ENCODE results near the gene RNPEP.
A peak's percentile ranks its signal among the peaks of the same experiment; 100 is the strongest.

The RNPEP gene

DNA sequence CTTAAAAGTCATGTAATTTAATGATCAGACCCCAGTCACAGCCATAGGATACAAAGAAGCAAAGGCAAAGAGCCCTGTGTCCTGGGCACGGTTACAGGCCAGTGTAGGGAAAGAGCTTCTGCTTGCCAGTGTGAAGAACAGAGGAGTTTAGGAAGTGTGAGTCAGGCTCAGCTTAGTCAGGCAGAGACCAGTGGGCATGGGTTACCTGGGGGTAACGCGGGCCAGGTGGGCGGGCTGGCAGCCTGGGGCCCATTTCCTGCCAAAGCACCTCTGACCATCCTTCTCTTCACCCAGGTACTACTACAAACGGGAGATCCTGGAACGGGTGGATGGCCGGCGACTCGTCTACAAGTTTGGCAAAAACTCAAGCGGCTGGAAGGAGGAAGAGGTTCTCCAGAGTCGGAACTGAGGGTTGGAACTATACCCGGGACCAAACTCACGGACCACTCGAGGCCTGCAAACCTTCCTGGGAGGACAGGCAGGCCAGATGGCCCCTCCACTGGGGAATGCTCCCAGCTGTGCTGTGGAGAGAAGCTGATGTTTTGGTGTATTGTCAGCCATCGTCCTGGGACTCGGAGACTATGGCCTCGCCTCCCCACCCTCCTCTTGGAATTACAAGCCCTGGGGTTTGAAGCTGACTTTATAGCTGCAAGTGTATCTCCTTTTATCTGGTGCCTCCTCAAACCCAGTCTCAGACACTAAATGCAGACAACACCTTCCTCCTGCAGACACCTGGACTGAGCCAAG, 32.6 kb downstream of the RNPEP start:
- no peak for DNase-seq (ENCODE audit: low read depth)
- H3K4me3 ChIP-seq (ENCODE audit: low read depth, low read length), result no peak overlapping the region
- TF ChIP-seq, protein P1, sequence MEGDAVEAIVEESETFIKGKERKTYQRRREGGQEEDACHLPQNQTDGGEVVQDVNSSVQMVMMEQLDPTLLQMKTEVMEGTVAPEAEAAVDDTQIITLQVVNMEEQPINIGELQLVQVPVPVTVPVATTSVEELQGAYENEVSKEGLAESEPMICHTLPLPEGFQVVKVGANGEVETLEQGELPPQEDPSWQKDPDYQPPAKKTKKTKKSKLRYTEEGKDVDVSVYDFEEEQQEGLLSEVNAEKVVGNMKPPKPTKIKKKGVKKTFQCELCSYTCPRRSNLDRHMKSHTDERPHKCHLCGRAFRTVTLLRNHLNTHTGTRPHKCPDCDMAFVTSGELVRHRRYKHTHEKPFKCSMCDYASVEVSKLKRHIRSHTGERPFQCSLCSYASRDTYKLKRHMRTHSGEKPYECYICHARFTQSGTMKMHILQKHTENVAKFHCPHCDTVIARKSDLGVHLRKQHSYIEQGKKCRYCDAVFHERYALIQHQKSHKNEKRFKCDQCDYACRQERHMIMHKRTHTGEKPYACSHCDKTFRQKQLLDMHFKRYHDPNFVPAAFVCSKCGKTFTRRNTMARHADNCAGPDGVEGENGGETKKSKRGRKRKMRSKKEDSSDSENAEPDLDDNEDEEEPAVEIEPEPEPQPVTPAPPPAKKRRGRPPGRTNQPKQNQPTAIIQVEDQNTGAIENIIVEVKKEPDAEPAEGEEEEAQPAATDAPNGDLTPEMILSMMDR (IDR thresholded peaks at IDR 0.05; ENCODE audit: control insufficient read depth, extremely low read depth, insufficient read depth), result no peak

DNA sequence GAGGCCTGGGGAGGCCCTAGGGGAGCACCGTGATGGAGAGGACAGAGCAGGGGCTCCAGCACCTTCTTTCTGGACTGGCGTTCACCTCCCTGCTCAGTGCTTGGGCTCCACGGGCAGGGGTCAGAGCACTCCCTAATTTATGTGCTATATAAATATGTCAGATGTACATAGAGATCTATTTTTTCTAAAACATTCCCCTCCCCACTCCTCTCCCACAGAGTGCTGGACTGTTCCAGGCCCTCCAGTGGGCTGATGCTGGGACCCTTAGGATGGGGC, 33.2 kb downstream of the RNPEP start:
- TF ChIP-seq, protein P1 (IDR thresholded peaks at IDR 0.05; ENCODE audit: control insufficient read depth, extremely low read depth, insufficient read depth), result no peak
- DNase-seq (ENCODE audit: low read depth), result no peak

DNA sequence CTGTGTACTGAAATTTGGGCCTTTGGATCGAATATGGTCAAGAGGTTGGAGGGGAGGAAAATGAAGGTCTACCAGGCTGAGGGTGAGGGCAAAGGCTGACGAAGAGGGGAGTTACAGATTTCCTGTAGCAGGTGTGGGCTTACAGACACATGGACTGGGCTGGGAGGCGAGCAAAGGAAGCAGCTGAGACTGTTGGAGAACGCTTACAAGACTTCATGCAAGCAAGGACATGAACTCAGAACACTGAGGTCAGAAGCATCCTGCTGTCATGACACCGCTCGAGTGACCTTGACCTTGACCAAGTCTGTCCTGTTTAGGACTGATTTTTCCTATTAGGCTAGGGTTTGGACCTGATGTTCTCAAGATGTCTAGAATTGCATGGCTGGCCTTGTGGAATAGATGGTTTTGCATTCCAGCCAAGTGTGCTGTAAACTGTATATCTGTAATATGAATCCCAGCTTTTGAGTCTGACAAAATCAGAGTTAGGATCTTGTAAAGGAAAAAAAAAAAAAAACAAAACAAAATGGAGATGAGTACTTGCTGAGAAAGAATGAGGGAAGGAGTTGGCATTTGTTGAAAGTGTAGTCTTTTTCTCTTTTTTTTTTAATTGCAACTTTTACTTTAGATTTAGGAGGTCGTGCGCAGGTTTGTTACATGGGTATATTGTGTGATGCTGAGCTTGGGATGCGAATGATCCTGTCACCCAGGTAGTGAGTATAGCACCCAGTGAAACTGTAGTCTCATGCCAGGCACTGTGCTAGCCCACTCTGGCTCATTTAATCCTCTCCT, 33.8 kb downstream of the RNPEP start:
- no peak overlapping the region for H3K4me3 ChIP-seq (ENCODE audit: low read depth, low read length)
- TF ChIP-seq, protein P1 (IDR thresholded peaks at IDR 0.05; ENCODE audit: control insufficient read depth, extremely low read depth, insufficient read depth), result no peak
- DNase-seq (ENCODE audit: low read depth), result no peak

More for the DNA sequence above, 33.2 kb downstream of the RNPEP start:
- H3K4me3 ChIP-seq (ENCODE audit: low read depth, low read length), result no peak overlapping the region

DNA sequence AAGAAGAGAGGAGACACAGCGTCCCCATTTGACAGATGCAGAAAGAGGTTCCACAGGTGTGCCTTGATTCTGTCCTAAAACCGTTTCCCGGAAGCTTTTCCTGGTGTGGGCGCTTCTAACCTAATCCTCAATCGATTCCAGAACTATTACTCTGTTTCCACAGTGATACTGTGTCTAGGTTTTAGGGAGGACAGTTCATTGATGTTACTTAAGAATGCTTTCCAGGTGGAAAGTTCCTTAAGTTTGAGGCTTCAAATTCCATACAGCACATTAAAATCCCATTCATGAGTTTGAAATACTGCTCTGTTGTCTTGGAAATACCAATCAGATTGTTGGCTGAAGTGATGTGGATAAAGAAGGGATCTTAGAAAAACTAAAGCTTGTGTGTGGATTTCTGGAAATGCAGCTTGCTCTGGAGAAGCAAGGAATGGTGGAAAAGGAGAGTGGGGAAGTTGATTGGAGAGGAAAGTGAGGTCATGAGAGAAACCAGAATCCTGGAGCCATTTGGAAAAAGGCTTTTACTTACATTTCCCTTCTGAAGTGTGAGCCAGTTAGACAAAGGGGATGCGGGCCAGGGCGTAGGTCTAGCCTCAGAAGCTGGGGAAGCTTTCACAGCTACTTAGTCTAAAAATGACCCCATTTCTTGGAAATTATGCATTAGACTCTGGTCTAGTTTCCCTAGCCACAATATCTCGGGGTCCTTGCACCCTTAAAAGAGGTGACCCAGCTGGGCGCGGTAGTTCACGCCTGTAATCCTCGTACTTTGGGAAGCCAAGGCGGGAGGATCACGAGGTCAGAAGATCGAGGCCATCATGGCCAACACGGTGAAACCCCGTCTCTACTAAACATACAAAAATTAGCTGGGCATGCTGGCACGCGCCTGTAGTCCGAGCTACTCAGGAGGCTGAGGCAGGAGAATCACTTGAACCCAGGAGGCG, 34.6 kb downstream of the RNPEP start:
- DNase-seq (ENCODE audit: low read depth), result no peak
- TF ChIP-seq, protein P1 (IDR thresholded peaks at IDR 0.05; ENCODE audit: control insufficient read depth, extremely low read depth, insufficient read depth), result no peak
- H3K4me3 ChIP-seq (ENCODE audit: low read depth, low read length), result no peak overlapping the region

DNA sequence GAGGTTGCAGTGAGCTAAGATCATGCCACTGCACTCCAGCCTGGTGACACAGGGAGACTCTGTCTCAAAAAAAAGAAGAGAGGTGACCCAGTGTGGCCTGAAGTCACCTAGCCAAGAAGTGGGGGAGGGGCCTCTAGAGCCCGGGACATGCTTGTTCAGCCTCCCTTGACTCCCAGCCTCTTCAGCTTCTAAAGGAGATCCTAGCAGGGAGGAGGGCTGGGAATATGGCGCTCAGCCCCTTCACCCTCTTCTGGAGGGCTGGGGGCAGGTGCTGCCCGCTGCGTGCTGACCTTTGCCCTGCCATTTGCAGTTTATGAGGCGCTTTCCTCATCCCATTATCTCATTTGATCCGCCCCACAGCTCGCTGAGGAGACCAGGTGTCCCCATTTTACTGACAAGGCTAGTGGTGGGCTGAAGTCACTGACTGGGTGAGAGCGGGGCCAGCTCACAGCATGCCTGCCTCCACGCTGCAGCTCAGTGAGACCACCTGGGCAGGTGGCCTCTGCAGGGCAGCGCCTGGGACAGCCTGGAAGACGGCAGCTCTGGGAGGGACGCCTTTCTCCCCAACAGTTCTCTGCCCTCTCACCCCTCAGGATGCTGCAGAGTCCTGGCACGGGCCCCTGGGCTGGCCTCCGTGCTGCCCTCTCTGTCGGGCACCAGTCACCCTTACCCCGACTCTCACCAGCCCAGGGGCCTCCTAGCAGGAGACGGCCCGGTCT, 35.5 kb downstream of the RNPEP start:
- TF ChIP-seq, protein P1 (IDR thresholded peaks at IDR 0.05; ENCODE audit: control insufficient read depth, extremely low read depth, insufficient read depth), result no peak
- no peak for DNase-seq (ENCODE audit: low read depth)
- H3K4me3 ChIP-seq (ENCODE audit: low read depth, low read length), result peak overlapping the region; percentile 40

Data from LNCaP clone FGC (cell line).